Activated naive CD4-positive, alpha-beta T cell treated with anti-CD3 and anti-CD28 coated beads, Interleukin-2, amount 50 U/mL, for 72 hours (primary cell): Measurements from ENCODE around the gene OSBPL9. TPM values are rescaled to one million over a fixed set of nuclear protein-coding genes. Genes with fewer than 3 reads are reported as not detected.

Source experiments
- ATAC-seq, 2 donors: fragments of 150-1000 bp; cut with Tn5 transposase; 2 replicates each; pipeline ENCODE4 v1.10.0; 2021; ENCODE audit warnings: mild to moderate bottlenecking in 2 of 2, moderate library complexity in 2 of 2
- DNase-seq, 2 donors: peaks; one replicate each; pipeline ENCODE4 v3.0.0; 2021 to 2022; ENCODE audit warnings: low spot score in 2 of 2
- H3K27ac Mint-ChIP-seq, 2 donors: one replicate each; pipeline ENCODE4 v1.8.0; 2022; ENCODE audit warnings: mild to moderate bottlenecking in 2 of 2, mixed read lengths in 2 of 2
- H3K36me3 Mint-ChIP-seq, 2 donors: one replicate each; pipeline ENCODE4 v1.8.0; 2022; ENCODE audit warnings: mixed read lengths in 2 of 2
- H3K9me3 Mint-ChIP-seq, 2 donors: one replicate each; pipeline ENCODE4 v1.8.0; 2022; ENCODE audit warnings: mixed read lengths in 2 of 2
- total RNA-seq, 2 donors: library from RNA; stranded (reverse); gene quantifications; one replicate each; pipeline ENCODE4 v1.2.3, GENCODE V29; 2022

Gene OSBPL9
- total RNA-seq, 2 donors from 2014 or later = 36.1 to 63.4 TPM

DNA sequence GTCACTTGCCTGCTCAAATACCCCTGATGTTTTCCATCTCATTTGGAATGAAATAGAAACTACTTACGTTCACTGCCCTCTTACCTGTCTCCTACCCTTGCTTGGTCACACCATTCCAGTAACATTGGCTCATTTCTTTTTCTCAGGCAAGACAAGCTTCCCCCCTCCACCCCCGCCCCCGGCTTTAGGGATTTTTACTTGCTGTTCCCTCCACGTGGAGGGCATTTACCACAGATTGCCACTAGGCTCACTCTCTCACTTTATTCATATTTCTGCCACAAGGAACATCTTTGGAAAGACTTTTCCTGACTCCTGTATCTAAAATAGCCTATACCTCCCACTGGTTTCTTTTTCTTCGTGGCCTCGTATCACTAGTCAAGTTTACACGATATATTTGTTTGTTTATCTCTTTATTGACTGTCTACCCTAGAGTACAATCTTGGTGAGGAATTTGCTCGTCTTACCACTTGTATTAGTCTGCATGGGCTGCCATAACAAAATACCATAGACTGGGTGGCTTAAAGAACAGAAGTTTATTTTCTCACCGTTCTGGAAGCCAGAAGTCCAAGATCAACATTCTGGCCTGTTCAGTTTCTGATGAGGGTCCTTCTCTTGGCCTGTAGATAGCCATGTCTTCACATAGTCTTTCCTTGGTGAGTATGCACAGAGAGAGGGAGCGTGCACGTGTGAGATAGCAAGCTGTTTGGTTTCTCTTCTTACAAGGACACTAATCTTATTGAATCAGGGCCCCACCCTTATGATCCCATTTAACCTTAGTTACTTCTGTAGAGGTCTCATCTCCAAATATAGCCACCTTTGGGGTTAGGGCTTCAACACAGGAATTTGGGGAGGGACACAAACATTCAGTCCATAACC is 135.4 kb downstream of the OSBPL9 start:
- ATAC-seq (no peak), DNase-seq (no peak)
- Mint-ChIP-seq H3K9me3 (no peaks in the 10 kb centered on the region), H3K27ac (no peak overlapping the region), H3K36me3 (peaks cover 5 to 23% of the 10 kb centered on the region in 2 donors)

DNA sequence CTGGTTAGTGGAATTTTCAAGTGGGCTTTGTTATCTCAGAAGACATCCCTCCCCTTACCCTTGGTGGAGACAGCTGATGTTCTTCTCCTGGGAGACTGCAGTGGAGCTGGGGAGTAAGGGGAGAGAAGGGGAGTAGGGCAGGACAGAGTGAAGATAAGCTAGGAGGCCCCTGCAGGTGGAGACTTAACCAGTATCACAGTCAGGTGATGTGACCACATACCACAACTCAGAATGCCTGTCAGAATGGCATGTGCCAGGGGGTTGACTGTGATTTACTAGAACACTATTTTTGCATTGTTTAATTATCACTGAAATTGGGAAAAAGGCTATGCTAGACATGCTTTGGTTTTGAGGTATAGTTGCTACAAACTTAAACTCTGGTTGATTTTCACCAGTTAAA is 137.1 kb downstream of the OSBPL9 start:
- DNase-seq (no peak), ATAC-seq (no peak)
- peaks cover 5 to 23% of the 10 kb centered on the region in 2 donors for H3K36me3 Mint-ChIP-seq
- H3K9me3 Mint-ChIP-seq = no peaks in the 10 kb centered on the region
- no peak overlapping the region for H3K27ac Mint-ChIP-seq

DNA sequence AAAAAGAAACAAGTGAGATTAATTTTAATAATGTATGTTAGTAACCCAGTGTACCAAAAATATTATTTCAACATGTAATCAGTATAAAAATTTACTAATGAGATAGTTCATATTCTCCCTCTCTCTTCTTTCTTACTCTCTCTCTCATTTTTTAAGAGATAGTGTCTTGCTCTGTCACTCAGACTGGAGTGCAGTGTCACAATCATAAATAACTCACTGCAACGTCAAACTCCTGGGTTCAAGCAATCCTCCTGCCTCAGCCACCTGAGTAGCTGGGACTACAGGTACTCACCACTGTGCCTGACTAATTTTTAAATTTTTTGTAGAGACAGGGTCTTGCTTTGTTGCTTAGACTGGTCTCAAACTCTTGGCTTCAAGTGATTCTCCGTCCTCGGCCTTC is 137.8 kb downstream of the OSBPL9 start:
- Mint-ChIP-seq H3K9me3 (no peaks in the 10 kb centered on the region), H3K36me3 (peaks cover 5 to 23% of the 10 kb centered on the region in 2 donors), H3K27ac (no peak overlapping the region)
- DNase-seq (no peak), ATAC-seq (no peak)

DNA sequence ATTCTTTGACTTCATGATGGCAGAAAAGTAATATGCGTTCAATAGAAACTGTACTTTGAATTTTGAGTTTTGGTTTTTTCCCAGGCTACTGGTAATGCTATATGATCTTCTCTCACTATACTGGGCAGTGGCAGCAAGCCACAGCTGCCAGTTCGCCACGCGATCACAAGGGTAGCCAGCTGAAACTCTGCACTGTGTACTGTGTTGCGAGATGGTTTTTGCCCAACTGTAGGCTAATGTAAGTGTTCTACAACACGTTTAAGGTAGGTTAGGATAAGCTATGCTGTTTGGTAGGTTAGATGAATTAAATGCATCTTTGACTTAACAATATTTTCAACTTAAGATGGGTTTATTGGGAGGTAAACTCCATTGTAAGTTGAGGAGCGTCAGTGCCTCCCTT is 138.5 kb downstream of the OSBPL9 start:
- H3K36me3 Mint-ChIP-seq = peaks cover 5 to 23% of the 10 kb centered on the region in 2 donors
- no peak for ATAC-seq
- no peak for DNase-seq
- no peaks in the 10 kb centered on the region for H3K9me3 Mint-ChIP-seq
- H3K27ac Mint-ChIP-seq = no peak overlapping the region

DNA sequence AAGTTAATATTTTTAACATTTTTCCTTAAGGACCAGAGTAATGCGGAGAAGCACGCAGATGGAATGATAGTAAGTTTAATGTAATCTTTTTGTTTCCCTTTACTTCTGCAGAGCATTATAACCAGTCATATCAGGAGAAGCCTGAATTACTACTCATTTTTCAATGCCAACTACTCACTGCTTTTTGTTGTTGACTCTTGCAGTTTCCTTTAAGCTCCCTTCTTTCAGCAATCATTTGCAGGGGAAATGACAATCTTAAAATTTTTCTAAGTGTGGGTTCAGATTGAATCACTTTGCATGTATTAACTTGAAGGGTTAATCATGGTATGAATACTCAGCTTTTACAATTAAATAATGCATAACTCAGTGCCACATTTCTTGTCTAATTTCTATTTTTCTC is 139.4 kb downstream of the OSBPL9 start:
- ATAC-seq = peak; percentile 37 to 96
- DNase-seq = no peak
- Mint-ChIP-seq H3K27ac (no peak overlapping the region), H3K36me3 (peaks cover 5 to 23% of the 10 kb centered on the region in 2 donors), H3K9me3 (no peaks in the 10 kb centered on the region)

DNA sequence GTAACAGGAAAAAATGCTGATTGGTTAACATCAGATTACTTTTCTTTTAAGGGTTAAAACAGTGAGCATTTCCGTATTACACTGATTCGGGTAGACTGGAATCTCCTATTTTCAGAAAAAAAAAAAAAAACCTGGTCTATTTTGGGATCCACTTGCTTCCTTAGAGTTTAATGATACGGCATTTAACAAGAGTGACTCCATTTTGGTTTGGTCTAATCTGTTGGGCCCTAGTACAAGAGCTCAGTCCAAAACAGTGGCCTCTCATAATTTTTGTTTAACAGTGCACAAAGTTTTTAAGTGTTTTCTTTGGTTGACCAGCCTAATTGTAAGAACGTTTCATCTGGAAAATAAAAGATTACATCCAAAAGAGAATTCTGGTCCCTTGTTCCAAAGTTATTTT is 141.4 kb downstream of the OSBPL9 start:
- H3K9me3 Mint-ChIP-seq = no peaks in the 10 kb centered on the region
- ATAC-seq (no peak), DNase-seq (no peak)
- peaks cover 0 to 15% of the 10 kb centered on the region in 2 donors for H3K36me3 Mint-ChIP-seq
- no peak overlapping the region for H3K27ac Mint-ChIP-seq

DNA sequence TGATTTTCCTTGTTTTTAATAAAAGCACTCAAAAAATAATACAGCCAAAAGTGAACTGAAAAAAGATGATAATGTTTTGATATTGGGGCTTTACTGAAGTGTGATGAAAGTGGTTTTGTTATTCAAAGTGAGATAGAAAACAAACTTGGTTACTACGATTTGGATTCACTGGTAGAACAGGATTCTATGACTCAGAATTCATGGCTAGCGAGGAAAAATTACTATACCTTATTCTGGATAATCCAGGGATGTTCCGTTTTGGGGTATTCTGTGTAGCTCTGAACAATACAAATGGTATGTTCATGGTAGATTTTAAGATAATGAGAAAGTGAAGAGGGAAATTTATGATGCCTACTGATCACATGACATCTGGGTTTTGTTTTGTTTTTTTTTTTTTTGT is 144.0 kb downstream of the OSBPL9 start:
- no peak for ATAC-seq
- Mint-ChIP-seq H3K27ac (no peak overlapping the region), H3K36me3 (peaks cover 0 to 3% of the 10 kb centered on the region in 2 donors), H3K9me3 (no peaks in the 10 kb centered on the region)
- DNase-seq = no peak

DNA sequence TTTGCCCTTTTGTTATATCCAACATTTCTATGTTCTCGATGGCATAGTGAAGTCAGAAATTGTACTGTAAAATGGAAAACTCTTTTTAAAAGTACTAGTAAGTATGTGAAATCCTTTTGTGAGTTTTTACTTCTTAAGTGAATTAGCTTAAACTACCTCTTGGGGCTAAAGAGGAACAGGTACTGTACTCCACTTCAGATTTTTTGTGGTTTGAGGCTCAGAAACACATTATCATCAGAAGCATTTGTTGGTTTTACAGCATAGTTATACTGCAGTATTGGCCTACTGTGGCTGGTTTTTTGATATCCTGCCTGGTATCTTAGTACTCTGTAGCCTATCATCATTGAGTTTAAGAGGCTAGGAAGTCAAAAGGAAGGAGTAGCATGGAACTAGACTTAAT is 144.5 kb downstream of the OSBPL9 start:
- peaks cover 0 to 6% of the 10 kb centered on the region in 2 donors for H3K36me3 Mint-ChIP-seq
- H3K27ac Mint-ChIP-seq = no peak overlapping the region
- DNase-seq (no peak), ATAC-seq (no peak)
- no peaks in the 10 kb centered on the region for H3K9me3 Mint-ChIP-seq

DNA sequence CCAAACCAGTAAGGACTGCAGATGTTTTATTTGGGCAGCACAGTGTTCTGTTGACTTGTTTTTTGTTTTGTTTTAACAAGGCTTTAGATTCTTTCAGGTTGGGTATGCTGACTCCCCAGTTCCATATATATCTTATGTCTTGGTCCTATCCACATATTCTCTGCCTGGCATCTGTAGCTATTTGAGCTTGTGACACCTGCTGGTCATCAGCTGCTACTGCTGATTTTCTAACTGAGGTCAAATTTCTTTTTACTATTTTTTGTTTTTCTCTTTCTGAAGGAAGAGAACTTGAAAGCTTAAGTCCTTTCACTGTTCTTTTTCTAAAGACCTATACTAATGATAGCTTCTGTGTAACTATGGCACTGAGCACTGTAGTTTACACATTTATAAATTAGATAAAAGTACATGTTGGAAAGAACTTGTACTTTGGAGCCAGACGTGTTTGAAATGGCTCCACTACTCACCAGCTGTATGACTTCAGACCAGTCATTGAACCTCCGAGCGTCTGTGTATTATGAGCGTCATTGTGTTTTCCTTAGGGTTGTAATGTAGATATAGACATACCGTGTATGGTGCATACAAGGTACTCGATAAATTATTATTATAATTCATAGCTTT is 152.2 kb downstream of the OSBPL9 start:
- Mint-ChIP-seq H3K36me3 (peaks cover 0 to 6% of the 10 kb centered on the region in 2 donors), H3K27ac (no peak overlapping the region), H3K9me3 (no peaks in the 10 kb centered on the region)
- no peak for DNase-seq
- peak; percentile 51 to 60 for ATAC-seq

DNA sequence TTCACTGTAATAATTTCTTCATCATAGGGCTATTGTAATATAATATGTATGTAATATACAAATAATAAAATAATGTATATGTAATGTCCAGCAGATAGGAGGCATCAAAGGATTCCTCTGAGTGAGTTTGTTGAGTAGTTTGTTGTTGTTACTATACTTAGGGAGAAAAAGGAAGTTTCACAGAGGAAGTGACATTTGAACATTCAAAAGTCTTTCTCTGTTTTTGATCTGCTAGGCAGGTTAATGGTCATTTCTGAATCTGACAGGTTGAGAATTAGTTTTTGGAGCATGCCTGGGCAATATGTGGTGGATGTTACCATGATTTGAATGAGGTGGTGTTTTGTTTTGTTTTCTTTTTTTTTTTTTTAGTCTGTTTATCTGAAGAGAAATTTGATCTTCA is 159.5 kb downstream of the OSBPL9 start:
- H3K9me3 Mint-ChIP-seq = no peaks in the 10 kb centered on the region
- ATAC-seq (no peak), DNase-seq (no peak)
- H3K27ac Mint-ChIP-seq = peak overlapping the region in 1 of 2 donors; percentile 67
- H3K36me3 Mint-ChIP-seq = peaks cover 0 to 5% of the 10 kb centered on the region in 2 donors

DNA sequence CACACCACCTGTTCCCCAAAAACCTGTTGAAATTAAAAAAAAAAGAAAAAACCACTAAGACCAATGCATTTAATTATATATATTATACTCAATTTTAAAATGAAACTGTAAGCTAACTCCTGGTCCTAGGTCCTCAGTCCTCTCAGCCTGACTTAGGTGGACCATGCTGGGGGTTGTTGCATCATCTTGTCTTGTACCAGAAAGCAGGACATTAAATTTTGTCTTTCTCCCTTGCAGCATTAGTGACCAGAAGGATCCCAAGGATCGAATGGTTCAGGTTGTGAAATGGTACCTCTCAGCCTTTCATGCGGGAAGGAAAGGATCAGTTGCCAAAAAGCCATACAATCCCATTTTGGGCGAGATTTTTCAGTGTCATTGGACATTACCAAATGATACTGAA is 164.0 kb downstream of the OSBPL9 start:
- Mint-ChIP-seq H3K27ac (no peak overlapping the region), H3K36me3 (peaks cover 0 to 11% of the 10 kb centered on the region in 2 donors), H3K9me3 (no peaks in the 10 kb centered on the region)
- ATAC-seq (no peak), DNase-seq (no peak)

DNA sequence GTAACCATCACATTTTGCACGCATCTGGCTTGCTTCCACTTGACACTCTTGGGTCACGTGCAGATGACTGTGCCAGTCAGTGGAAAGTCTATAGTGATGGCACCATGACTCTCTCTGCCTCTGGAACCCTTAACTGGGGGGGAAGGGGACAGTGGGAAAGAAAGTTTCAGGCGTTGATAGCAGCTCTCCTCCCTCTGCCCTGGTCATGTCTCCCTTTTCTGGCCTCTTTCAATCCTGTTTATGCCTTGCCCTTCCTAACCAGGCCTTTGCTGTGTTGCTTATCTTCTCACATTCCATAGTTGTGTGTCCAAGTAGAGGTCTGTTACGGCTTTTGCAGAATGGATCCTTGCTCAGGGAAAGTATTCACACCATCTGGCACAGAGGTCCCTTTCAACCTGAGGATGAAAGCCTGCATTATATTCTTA is 168.1 kb downstream of the OSBPL9 start:
- Mint-ChIP-seq H3K27ac (peak overlapping the region in 1 of 2 donors; percentile 69), H3K9me3 (no peaks in the 10 kb centered on the region), H3K36me3 (peaks cover 0 to 22% of the 10 kb centered on the region in 2 donors)
- ATAC-seq (no peak), DNase-seq (no peak)

DNA sequence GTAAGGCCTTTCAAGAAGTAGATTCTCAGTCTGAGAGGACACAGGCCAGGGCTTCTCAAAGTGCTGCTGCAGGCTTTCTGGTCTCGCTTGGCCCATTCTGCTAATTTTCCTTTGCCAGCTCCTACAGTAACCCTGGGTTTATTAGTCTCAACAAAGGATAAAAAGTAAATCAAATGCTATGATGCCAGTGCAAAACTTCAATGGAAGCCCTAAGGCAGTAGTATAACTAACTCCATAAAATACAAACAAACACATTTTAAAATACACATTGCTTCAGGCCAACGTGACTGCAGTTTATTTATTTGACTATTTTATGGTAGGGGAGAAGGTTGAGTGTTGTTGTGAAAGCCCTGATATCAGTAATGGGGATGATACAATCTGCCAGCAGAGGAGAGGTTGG is 172.0 kb downstream of the OSBPL9 start:
- ATAC-seq (no peak), DNase-seq (no peak)
- Mint-ChIP-seq H3K9me3 (no peaks in the 10 kb centered on the region), H3K36me3 (peaks cover 0 to 36% of the 10 kb centered on the region in 2 donors), H3K27ac (peak overlapping the region; percentile 31 to 39)

DNA sequence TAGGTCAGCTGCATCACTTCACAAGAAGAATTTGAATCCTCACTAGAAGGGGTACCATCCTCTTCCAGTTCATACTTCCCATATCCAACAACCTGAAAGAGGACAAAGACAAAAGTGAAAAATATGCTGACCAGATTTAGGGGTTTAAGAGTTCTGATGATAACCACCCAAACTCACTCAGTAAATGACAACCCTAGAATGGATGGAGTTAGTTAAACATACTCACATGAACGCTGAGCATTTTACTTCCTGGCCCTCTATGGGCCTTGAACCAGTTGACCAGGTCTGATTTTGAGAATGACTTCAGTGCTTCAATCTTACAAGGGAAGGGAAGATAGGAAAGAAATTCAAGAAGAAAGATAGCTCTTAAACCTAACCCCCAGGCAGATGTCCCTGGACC is 172.4 kb downstream of the OSBPL9 start:
- H3K36me3 Mint-ChIP-seq = peaks cover 0 to 36% of the 10 kb centered on the region in 2 donors
- ATAC-seq = no peak
- peak overlapping the region; percentile 39 to 44 for H3K27ac Mint-ChIP-seq
- no peaks in the 10 kb centered on the region for H3K9me3 Mint-ChIP-seq
- DNase-seq = no peak

DNA sequence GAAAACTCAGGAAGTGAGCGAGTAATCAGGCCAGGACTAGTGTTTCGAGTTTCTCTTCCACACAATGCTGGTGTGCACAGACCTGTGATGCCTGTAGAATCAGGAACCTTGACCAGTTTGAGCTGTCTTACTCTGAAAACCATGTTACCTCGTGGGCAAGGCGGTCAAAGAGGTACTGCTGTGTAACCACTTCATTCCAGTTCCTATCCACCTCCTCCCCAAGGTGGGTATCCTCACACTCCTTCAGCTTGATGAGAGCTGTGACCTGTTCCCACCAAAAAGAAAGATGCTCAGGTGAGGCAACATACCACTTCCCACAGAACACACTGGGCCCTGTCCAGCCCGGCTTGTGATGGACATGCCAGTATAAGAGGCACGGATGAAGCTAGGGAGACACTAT is 173.5 kb downstream of the OSBPL9 start:
- Mint-ChIP-seq H3K36me3 (peaks cover 0 to 29% of the 10 kb centered on the region in 2 donors), H3K27ac (peak overlapping the region in 1 of 2 donors; percentile 67), H3K9me3 (no peaks in the 10 kb centered on the region)
- DNase-seq = no peak
- no peak for ATAC-seq

DNA sequence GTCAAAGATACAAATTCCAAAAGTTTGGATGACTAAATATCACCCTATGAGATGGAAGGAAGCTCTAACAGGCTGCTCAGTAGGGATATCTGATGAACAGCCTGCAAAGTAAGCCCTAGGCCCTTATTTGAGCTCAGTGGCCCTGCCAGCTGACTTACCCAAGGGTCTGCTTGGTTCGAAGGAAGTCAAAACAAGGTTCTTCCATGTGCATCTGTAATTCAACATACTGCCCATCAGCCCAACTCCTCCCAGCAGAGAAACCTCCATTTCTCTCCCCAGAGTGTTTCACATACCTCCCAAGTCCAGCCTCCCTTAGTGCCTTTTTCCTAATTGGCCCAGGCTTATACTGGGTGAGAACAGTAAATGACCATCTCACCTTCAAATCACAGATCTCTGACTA is 175.0 kb downstream of the OSBPL9 start:
- H3K9me3 Mint-ChIP-seq = no peaks in the 10 kb centered on the region
- peak overlapping the region; percentile 58 to 67 for H3K27ac Mint-ChIP-seq
- peaks cover 0 to 25% of the 10 kb centered on the region in 2 donors for H3K36me3 Mint-ChIP-seq
- no peak for DNase-seq
- no peak for ATAC-seq

DNA sequence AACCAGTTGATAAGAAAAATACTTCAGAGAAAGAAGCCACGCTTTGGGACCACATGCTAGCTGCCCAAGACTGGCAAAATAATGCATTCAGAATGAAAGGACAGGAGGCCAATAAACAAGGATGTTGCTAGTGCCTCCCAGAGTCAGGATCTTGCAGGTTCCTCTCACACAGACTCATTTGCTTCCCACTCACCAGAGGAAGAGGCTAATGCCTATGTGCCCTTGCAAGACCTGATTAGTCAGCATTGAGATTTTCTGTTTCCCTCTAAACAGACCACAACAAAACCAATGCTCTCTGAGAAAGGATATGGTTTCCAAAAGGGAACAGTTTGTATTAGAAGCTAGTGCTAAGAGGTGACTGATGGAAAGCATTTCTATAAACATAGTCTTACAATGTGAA is 176.0 kb downstream of the OSBPL9 start:
- peaks cover 5 to 35% of the 10 kb centered on the region in 2 donors for H3K36me3 Mint-ChIP-seq
- ATAC-seq (peak; percentile 67 to 84), DNase-seq (no peak)
- H3K9me3 Mint-ChIP-seq = no peaks in the 10 kb centered on the region
- H3K27ac Mint-ChIP-seq = peak overlapping the region; percentile 67 to 85

DNA sequence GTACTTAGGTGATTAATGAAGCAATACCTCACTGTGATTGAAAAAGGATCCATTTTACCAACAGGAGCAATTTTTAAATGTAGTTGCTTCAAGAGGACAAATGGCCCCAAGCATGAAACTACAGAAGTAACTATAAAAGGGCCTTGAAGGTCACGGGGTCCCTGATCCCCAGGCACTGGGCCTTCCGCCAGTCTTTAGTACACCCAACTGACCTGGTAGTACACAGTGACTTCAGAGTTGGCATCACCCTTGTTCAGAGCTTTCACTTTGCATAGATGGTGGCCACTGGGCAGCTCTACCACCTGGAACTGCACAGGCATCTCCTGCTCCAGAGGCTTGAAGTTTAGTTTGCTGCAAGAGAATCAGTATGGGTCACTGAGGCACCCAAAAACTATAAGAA is 177.4 kb downstream of the OSBPL9 start:
- Mint-ChIP-seq H3K36me3 (peaks cover 5 to 31% of the 10 kb centered on the region in 2 donors), H3K9me3 (no peaks in the 10 kb centered on the region), H3K27ac (no peak overlapping the region)
- ATAC-seq = no peak
- no peak for DNase-seq
